ENCODE data around the gene DOK3.

DNA sequence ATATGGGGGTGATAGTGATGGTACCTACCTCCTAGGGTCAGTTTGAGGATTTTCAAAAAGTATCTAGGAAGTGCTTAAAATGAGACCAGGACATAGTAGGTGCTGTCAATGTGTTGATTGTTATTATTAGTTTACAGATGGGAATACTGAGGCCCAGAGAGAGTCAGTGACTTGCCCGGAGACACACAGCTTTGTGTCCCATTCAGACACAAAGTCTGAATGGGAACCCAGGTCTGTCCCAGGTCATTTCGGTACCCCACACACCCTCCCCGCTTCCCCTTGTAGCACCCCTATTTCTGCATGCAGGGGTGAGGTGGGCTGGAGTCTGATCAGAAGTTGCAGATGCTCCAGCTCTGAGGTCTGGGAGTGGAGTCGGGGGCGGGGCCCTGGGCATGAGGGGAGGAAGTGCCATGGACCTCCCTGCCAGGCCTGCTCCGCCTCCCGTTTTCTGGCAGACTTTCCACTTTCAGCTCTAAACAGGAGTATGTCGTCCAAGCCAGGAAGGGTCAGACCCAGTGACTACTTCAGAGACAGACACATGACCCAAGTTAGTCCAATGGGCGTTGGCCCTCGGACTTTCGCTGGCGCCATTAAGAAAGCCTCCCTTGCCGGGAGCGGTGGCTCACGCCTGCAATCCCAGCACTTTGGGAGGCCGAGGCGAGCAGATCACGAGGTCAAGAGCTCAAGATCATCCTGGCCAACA lies 32.9 kb downstream of the DOK3 start:
- TF ChIP-seq, protein P1, sequence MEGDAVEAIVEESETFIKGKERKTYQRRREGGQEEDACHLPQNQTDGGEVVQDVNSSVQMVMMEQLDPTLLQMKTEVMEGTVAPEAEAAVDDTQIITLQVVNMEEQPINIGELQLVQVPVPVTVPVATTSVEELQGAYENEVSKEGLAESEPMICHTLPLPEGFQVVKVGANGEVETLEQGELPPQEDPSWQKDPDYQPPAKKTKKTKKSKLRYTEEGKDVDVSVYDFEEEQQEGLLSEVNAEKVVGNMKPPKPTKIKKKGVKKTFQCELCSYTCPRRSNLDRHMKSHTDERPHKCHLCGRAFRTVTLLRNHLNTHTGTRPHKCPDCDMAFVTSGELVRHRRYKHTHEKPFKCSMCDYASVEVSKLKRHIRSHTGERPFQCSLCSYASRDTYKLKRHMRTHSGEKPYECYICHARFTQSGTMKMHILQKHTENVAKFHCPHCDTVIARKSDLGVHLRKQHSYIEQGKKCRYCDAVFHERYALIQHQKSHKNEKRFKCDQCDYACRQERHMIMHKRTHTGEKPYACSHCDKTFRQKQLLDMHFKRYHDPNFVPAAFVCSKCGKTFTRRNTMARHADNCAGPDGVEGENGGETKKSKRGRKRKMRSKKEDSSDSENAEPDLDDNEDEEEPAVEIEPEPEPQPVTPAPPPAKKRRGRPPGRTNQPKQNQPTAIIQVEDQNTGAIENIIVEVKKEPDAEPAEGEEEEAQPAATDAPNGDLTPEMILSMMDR (IDR thresholded peaks at IDR 0.05; ENCODE audit: insufficient read depth, low read length): no peak
- TF ChIP-seq, protein P2, sequence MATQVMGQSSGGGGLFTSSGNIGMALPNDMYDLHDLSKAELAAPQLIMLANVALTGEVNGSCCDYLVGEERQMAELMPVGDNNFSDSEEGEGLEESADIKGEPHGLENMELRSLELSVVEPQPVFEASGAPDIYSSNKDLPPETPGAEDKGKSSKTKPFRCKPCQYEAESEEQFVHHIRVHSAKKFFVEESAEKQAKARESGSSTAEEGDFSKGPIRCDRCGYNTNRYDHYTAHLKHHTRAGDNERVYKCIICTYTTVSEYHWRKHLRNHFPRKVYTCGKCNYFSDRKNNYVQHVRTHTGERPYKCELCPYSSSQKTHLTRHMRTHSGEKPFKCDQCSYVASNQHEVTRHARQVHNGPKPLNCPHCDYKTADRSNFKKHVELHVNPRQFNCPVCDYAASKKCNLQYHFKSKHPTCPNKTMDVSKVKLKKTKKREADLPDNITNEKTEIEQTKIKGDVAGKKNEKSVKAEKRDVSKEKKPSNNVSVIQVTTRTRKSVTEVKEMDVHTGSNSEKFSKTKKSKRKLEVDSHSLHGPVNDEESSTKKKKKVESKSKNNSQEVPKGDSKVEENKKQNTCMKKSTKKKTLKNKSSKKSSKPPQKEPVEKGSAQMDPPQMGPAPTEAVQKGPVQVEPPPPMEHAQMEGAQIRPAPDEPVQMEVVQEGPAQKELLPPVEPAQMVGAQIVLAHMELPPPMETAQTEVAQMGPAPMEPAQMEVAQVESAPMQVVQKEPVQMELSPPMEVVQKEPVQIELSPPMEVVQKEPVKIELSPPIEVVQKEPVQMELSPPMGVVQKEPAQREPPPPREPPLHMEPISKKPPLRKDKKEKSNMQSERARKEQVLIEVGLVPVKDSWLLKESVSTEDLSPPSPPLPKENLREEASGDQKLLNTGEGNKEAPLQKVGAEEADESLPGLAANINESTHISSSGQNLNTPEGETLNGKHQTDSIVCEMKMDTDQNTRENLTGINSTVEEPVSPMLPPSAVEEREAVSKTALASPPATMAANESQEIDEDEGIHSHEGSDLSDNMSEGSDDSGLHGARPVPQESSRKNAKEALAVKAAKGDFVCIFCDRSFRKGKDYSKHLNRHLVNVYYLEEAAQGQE (IDR thresholded peaks at IDR 0.05; ENCODE audit: insufficient replicate concordance, low read depth): no peak
